Amniotic epithelial cell (primary cell): Measurements from ENCODE around the gene STX7.

ENCODE experiments used
- DNase-seq: peaks from one replicate; pipeline ENCODE4 v3.0.0-alpha.2; 2010; ENCODE audit warnings: low read depth

The STX7 gene

GRCh38 chr6:132476688-132477087 lies 36.2 kb downstream of the STX7 start:
- no peak for DNase-seq

- DNase-seq: no peak
These were observed 37.0 kb downstream of the STX7 start for GRCh38 chr6:132475925-132476324.

GRCh38 chr6:132471787-132472186 lies 41.1 kb downstream of the STX7 start:
- DNase-seq: no peak

GRCh38 chr6:132466952-132467351 lies 46.0 kb downstream of the STX7 start:
- DNase-seq: peak; percentile 68

GRCh38 chr6:132465530-132466485 lies 47.1 kb downstream of the STX7 start:
- DNase-seq: no peak

- peak; percentile 66 for DNase-seq
These were observed 48.2 kb downstream of the STX7 start for GRCh38 chr6:132464538-132465256.

- DNase-seq: no peak
These were observed 51.0 kb downstream of the STX7 start for GRCh38 chr6:132461958-132462357.

GRCh38 chr6:132459605-132459952 lies 53.3 kb downstream of the STX7 start:
- no peak for DNase-seq

GRCh38 chr6:132458887-132459604 lies 53.9 kb downstream of the STX7 start:
- no peak for DNase-seq

- DNase-seq: no peak
These were observed 56.2 kb downstream of the STX7 start for GRCh38 chr6:132456700-132457143.

- no peak for DNase-seq
These were observed 66.1 kb downstream of the STX7 start for GRCh38 chr6:132446855-132447241.

- DNase-seq: no peak
These were observed 66.6 kb downstream of the STX7 start for GRCh38 chr6:132446141-132446854.

- peak; percentile 87 for DNase-seq
These were observed 67.5 kb downstream of the STX7 start for GRCh38 chr6:132445201-132445951.

- DNase-seq: peak; percentile 57
These were observed 69.7 kb downstream of the STX7 start for GRCh38 chr6:132443206-132443605.

- DNase-seq: no peak
These were observed 82.8 kb downstream of the STX7 start for GRCh38 chr6:132430110-132430509.

- no peak for DNase-seq
These were observed 87.7 kb downstream of the STX7 start for GRCh38 chr6:132425176-132425575.

GRCh38 chr6:132423839-132424238 lies 89.1 kb downstream of the STX7 start:
- no peak for DNase-seq

GRCh38 chr6:132418235-132418965 lies 94.5 kb downstream of the STX7 start:
- DNase-seq: no peak

GRCh38 chr6:132414761-132415160 lies 98.2 kb downstream of the STX7 start:
- no peak for DNase-seq

- DNase-seq: no peak
These were observed 98.6 kb downstream of the STX7 start for GRCh38 chr6:132414322-132414721.

- no peak for DNase-seq
These were observed 99.5 kb downstream of the STX7 start for GRCh38 chr6:132413499-132413802.
